ENCODE measurements around the gene NPTX1.

The NPTX1 gene

DNA sequence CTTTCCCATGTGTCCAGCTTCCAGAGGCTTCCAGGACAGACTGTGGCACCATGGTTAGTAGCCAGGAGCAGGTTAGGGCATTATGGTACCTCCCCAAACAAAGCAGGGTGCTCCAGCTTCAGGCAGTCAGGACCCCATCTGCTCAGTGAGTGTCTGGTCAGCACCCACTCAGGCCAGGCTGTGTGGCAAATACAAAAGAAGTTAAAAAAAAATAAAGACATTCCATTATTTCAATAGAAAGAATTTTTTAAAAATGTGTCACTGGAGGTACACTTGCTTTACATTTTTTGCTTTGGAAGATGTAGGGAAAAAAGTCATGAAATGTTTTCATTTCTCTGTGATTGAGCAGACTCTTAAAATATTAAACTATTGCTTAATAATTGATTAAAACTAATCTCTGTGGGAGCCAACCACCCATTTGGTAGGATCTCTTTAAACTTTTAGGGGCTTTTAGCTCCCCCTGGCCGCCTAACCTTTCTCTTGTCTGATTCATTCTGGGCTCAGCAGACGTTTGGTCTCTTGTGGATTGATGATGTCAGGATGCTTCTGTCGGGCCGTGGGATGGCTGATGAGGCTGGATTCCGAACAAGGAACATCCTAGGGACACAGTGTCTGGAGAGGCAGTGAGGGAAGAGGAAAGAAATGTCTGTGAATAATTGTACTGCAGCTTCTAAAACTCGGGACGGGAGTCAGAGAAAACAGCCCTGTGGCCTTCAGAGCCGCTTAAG is 28.4 kb upstream of the NPTX1 start:
- no peak for DNase-seq (ENCODE audit: low read depth in 2 of 2)

DNA sequence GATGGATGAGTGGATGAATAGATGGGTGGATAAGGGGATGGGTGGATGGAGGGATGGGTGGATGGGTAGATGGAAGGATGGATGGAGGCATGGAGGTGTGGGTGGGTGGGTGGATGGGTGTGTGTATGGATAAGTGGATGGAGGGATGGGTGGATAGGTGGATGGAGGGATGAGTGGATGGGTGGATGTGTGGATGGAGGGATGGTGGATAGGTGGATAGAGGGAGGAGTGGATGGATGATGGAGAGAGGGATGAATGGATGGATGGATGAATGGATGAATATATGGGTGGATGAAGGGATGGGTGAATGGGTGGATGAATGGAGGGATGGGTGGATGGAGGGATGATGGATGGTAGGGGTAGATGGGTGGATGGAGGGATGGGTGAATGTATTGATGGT is 27.5 kb upstream of the NPTX1 start:
- no peak for DNase-seq (ENCODE audit: low read depth in 2 of 2)

DNA sequence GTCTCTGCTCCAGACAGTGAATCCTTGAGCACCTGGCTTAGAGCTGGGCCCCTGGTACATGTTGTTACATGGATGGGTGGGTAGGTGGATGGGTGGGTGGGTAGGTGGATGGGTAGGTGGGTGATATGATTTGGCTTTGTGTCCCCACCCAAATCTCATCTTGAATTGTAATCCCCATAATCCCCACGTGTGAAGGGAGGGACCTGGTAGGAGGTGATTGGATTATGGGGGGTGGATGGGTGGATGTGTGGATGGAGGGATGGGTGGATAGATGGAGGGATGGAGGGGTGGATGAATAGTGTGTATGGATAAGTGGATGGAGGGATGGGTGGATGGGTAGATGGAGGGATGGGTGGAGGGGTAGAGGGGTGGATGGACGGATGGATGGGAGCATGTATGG is 26.6 kb upstream of the NPTX1 start:
- DNase-seq (ENCODE audit: low read depth in 2 of 2) = no peak

DNA sequence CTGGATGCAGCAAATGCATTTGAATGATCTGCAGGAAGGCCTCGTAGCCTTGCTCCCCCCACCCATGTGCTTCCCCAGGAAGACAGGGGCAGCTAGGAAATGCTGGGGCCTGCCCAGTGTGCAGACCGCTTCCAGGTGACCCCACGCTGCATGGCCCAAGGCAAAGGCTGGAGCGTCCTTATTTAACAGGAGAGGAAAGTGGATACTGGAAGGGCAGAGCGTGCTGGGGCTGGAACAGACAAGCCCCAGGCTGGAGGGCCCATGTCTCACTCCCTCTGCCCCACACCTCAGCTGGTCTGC is 26.1 kb upstream of the NPTX1 start:
- no peak for DNase-seq (ENCODE audit: low read depth in 2 of 2)

DNA sequence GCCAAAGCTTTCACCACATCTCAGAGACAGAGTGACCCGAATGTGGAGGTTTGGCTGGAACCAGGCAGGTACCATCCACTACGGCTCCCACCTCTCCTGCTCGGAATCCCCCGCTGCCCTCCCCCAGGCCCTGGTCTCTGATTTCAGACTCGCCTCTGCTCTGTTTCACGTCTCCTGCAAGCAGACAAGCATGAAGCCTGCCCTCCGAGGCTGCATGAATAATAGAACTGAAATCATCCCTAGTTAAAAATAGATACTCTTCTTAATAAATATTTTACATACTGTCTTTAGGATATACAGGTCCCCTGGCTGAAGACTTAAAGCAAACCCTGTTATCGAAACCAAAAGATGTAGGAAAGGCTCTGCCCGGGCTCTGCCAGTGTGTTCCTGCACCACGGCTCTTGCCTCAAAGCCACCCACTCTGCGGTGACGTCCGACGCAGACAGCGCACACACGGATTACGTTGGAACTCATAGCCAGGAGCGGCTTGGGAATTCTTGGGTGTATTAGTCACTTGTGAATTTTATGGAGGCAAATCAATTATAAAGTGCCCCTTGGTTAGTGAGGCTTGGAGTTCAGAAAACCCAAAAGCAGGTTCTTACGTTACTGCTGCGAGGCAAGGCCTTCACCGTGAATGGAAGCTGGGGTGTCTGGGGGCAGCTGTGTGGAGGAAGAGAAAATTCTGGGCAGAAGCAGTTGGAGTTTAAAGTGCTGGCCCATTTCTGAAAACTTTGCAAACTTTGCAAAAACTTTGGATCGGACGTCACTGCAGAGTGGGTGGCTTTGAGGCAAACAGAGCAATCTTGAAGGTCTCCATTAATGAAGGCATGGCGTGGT is 25.6 kb upstream of the NPTX1 start:
- DNase-seq (ENCODE audit: low read depth in 2 of 2) = no peak

DNA sequence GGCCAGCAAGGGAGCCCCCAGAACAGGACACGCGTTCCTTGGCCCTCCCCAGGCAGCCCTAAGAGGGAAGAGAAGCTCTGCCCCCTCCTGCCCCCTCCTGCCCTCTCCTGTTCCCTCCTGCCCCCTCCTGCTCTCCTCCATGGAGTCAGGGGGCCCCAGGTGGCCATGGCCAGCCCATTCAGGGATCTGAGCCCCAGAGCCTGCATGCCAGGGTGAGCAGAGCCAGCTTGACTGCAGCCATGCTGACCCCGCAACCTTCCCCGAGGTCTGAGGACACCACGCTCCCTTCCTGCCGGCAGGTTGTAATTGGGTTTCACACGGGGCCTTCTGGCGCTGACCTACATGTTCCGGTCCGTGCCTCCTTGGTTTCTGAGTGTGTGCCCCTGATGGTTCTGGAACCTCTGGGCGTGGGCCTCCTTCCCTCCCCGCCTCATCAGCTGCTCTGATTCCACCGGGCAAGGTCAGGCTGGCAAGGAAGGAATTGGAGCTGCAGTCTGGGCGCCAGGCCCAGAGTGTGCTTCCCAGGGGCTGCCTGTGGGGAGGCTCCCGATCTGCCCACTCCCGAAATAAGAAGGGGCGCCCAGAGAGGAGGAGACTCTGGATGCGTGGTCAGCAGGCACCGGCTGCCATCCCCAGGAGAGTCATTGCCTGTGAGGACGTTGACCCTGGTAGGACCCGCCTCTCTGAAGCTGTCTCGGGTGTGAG is 23.7 kb upstream of the NPTX1 start:
- no peak for DNase-seq (ENCODE audit: low read depth in 2 of 2)

DNA sequence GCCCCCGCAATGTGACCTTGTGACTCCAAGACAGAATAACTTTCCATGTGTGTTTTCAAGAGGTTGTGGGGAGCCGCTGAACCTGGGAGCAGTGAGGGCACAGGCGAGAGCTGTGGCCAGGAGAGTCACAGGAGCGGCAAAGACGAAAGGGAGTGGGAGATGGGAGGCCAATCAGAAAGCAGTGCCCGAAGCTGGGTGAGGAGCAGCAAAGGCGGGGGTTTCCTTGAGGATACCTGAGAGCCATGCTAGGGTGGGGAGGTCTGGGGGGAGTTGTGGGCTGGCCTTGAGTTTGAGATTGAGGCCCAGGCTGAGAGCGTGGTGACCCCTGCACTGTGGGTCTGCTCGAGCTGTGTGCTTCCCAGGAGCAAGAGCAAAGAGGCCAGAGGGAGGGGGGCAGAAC is 23.2 kb upstream of the NPTX1 start:
- no peak for DNase-seq (ENCODE audit: low read depth in 2 of 2)

DNA sequence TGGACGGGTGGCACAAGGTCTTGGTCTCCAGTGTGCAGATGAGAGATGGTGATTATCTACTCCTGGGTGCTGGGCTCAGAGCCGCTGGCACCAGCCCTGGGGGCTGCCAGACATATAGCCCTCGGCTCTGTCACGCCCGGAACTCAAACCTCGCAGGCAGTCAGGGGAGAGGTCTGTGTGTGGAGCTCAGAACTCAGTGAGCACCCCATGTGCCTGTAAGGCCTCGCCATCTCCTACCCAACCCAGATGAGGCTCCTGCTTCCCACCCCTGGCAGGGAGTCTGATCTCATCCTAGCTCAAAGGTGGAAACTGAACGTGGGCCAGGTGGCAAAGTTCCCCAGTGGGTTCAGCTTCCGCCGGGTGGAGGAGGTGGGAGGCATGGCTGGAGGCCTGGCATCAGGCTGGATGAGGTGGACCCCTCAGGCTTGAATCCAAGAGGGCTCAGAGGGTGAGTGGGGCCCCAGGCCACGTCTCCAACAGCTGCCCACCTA is 22.6 kb upstream of the NPTX1 start:
- DNase-seq (ENCODE audit: low read depth in 2 of 2) = no peak

DNA sequence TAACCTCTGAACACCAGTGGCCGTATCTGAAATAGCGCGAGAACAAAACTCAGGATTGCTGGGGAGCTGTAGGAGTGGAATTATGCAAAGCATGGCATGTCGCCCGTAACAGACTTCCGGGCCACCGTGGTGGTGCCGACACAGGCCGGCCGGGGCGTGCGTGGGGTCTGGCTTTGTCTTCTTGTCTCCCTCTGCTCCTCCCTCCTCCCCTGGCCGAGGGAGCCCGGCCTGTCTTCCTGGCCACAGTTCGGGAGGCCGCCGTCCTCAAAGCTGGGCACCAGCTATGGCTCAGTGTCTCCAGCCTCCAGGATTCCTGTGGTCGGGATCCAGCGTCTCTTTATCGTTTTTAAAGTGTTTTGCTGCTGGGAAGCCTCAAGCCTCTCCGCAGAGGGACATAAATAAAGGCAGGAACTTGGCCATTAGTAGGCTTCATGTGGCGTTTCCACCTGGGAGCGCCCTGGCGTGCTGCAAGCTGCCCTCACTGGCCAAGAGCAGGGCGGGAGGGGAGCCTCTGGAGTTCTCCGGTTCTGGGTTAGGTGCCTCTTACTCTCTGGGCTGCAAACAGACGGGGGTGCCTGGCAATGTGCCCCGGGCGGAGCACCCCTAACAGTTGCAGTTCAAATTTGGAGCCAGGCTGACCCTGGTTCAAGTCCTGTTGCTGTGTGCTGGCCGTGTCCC is 22.0 kb upstream of the NPTX1 start:
- DNase-seq (ENCODE audit: low read depth in 2 of 2) = no peak

DNA sequence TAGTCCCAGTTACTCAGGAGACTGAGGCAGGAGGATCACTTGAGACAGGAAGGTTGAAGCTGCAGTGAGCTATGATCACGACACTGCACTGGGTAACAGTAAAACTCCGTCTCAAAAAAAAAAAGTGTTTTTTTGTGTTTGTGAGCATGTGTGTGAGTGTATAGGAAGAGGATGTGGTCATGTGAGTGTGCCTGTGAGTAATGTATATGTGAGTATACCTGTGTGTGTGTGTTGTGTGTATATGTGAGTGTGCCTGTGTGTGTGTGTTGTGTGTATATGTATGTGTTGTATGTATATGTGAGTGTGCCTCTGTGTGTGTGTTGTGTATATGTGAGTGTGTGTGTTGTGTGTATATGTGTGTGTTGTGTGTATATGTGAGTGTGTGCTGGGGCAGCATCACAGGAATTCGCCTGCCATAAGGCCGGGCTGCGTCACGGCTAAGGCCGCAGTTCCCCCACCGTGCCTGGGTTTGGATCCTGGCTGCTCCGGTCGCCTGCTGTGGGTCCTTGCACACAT is 21.4 kb upstream of the NPTX1 start:
- DNase-seq (ENCODE audit: low read depth in 2 of 2) = no peak

DNA sequence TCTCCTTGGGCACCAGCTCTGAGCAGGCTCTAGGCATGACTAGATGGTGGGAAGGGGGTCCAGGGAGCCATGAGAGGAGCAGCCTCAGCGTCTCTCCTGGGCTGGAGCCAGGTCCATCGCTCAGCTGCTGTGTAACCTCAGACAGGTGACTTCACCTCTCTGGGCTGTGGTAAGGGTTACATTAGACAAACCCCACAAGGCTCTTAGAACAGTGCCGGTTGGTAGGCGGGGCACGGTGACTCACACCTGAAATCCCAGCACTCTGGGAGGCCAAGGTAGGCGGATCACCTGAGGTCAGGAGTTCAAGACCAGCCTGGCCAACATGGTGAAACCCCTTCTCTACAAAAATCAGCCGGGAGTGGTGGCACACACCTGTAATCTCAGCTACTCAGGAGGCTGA is 18.1 kb upstream of the NPTX1 start:
- DNase-seq (ENCODE audit: low read depth in 2 of 2) = no peak

DNA sequence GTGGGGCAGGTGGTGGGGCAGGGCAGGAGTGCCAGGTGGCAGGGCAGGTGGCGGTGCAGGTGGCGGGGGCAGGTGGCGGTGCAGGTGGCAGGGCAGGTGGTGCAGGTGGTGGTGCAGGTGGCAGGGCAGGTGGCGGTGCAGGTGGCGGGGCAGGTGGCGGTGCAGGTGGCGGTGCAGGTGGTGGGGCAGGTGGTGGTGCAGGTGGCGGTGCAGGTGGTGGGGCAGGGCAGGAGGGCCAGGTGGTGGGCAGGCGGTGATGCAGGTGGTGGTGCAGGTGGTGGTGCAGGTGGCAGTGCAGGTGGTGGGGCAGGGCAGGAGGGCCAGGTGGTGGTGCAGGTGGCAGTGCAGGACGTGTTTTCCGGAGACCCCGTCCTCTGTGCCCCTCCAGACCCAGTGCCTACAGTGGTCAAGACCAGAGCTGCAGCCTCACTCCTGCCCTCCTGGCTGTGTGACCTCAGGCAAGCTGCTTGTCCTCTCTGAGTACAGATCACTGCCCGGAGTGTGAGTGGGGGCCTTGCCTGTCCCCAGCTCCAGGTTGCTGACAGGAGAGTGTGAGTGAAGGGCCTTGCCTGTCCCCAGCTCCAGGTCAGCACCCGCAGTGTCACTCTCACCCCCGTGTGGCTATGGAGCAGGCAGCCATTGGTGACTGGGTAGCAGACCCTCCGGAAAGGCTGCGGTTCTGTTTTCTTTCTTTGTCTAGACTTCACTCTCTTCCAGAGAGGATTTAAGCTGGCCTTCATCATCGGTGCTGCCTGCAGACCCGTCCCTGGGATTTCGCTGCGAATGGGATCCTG is 16.1 kb upstream of the NPTX1 start:
- no peak for DNase-seq (ENCODE audit: low read depth in 2 of 2)

DNA sequence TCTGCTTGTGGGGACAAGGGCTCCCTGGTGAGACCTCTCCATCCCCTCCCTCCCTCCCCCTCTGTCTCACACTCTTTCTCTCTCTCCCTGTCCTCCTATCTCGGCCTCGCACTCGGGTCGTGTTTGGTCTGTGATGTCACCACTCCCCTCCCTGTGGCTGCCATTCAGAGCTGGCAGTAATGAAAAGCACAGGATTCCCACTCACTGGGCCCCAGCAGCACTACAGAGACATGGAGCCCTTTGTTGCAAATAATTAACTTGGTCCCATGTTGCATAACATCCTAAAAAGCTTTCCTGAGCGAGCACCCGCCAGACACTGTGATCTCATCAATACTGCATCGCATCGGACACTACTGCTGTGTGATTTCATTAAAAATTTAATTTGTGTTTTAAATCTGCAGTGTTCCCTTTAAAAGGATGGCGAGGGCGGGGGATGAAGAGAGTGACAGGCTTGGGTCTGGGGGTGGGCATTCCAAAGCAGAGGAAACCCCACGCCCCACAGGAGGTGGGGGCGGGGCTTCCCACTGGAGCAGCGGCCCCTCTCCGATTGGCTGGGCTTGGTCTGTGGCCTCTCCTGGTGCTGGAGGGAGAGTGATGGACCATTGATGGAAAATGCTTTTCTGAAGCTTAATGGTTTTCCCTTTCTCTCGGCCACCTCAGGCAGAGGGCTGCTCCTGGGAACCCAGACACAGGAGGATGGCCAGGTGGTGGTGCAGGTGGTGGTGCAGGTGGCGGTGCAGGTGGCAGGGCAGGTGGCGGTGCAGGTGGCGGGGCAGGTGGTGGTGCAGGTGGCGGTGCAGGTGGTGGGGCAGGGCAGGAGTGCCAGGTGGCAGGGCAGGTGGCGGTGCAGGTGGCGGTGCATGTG is 15.3 kb upstream of the NPTX1 start:
- no peak for DNase-seq (ENCODE audit: low read depth in 2 of 2)

DNA sequence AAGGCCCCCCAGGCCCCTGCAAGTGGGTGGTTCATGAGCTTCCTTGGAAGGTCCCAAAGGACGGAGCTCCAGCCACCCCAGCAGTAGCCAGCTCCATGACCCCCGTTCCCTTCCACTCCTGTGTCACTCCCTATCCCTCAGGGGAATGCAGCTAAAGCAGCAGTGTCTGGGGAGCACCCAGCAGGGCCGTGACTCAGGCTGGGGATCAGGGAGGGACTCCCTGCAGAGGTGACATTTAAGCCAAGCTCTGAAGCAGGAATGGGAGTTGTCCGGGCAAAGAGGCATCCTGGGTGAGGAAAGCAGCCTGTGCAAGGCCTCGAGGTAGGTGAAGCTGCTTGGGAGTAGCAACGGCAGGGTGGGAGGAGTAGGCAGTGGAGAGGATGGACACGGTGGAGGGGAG is 11.1 kb upstream of the NPTX1 start:
- DNase-seq (ENCODE audit: low read depth in 2 of 2) = no peak

DNA sequence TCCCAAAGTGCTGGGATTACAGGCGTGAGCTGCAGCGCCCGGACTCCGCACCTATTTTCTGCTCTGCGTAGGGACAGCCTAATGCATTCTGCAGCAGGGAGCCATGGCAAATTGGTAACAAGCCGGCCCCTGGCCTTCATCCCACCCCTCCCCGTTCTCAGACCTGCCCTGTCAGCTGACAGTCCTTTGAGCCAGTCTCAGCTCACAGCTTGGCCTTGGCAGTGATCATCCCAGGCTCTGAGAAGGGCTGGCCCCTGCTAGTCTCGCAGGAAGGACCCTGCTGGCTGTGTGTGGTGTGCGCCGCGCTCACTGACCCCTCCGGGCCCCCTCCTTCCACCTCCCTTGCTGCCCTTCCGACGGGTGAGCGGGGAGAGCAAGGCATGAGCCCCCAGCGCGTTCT is 10.3 kb upstream of the NPTX1 start:
- no peak for DNase-seq (ENCODE audit: low read depth in 2 of 2)

DNA sequence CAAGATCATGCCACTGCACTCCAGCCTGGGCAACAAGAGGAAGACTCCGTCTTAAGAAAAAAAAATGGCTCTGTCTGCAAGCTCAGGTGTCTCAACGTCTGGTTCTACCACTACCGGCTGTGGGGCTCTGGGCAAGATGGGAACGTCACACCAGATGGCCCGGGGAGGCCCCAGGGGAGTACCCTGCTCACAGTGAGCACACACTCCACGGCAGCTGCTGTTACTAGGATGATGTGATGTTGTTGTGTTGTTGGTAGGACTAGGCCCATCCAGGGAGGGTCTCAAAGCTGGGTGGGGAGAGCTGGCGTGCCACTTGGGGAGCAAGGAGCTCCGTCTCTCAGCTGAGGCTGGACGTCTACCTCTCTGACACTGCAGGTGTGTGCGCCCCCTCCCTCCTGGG is 9.4 kb upstream of the NPTX1 start:
- no peak for DNase-seq (ENCODE audit: low read depth in 2 of 2)

DNA sequence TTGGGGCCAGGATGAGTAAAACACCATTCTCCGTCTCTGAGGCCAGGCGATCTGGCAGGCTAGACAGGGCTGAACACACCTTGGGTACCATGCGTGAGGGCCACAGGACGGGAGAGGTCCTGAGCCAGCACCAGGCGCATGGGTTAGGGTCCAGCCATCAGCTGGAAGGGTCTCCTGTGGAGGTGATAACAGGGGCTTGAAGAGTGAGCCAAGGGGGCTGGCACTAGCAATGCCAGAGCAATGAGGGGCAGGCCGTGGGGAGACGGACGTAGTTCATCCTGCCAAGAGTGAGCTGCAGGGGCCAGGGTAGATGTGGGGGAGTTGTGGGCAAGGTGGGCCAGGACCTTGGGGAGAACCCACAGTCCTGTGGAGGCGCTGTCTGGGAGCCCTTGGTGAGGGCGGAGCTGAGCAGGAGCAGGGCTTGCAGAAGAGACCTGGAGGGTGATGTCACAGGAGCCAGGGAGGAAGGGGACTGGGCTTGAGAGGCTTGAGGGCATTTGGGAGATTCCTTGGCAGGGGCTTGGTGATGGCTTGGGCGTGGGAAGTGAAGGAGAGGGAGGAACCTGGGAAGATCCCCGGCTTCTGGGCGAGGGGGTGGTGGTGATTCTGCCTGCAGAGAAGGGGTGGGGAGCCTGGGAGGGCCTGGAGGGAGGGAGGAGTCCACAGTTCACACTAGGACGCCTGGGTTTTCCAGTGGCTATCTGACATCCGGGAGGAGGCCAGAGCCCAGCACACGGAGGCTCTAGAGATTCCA is 6.3 kb upstream of the NPTX1 start:
- no peak for DNase-seq (ENCODE audit: low read depth in 2 of 2)

DNA sequence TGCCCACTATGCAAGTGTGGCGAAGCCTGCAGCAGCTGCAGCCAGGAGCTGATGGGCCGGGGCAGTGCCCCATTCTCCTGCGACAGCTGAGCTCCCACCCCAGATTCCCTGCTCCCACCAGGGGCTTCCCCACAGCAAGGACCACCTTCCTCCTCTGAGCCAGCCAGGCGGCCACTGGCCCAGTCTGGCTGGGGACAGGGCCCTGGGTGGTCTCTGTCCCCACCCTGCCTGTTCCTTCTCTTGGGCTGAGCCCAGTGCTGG is 5.6 kb upstream of the NPTX1 start:
- no peak for DNase-seq (ENCODE audit: low read depth in 2 of 2)

DNA sequence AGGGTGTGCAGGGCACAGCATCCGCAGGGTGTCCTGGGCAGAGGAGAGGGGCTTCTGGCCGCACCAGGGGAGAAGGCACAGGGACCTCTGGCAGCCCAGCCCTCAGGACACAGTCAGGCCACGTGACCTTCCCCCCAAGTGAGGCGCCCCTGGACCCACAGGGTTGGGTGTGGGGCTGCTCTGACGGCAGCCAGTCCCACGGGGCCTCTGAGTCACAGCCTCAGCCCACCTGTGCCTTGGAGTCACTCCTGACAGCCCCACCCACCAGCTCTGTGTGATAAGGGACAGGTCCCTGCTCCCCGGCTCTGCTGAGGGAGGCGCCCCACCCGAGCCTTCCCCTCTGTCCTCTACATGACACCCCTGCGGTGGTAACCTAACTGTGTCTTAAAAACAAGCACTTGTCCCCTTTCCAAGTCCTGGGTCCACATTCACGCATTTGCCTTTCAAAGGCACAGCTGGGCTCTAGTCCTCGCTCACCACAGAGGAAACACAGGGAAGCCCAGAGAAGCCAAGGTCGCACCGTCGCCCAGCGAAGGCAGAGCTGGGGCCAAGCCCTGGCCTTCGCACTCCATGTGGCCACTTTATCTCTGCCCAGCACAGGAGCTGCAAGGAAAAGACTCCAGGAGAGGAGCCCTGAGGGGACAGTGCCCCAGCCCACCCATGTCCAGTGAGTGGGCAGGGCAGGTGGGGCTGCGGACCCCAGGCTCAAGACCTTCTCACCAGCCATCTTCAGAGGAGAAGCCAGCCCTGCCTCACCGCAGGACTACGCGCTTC is 5.1 kb upstream of the NPTX1 start:
- no peak for DNase-seq (ENCODE audit: low read depth in 2 of 2)

Measured in stimulated activated CD4-positive, alpha-beta T cell treated with anti-CD3 and anti-CD28 coated beads, Interleukin-1b, Interleukin-23, amount 100 ng/mL, for 4 hours (primary cell).